Amygdala (tissue), 56 donors: ENCODE data around the gene RAG1.
"Not testable (repeated sequence)": the region's sequence is repeated elsewhere in the genome, so short reads cannot be mapped to it uniquely, and the experiment has no call there.

Experiments used
- DNase-seq, 56 donors: peaks; one replicate each; lab custom pipeline; 2025; lab: John Stamatoyannopoulos, UW

RAG1 gene

DNA sequence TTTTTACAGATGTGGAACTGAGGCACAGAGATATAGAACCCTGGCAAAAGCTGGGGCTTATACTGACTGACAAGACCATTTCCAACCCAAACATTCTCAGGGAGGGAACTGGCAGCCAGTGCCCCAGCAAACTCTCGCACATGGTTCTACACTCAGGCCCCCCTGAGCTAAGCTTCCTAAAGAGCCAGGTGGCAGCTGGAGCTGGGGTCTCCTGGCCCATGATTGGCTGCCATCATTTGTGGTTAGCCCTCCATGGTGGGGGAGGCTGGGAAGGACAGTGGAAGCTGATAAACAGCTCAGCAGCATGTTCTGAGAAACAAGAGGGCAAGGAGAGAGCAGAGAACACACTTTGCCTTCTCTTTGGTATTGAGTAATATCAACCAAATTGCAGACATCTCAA is at the start of gene RAG1:
Gene RAG1, plus strand, starts transcription at position 314 of the 400 bp plus-strand sequence. CDS start 5,298 bp downstream, outside the sequence.
- DNase-seq = no peak

DNA sequence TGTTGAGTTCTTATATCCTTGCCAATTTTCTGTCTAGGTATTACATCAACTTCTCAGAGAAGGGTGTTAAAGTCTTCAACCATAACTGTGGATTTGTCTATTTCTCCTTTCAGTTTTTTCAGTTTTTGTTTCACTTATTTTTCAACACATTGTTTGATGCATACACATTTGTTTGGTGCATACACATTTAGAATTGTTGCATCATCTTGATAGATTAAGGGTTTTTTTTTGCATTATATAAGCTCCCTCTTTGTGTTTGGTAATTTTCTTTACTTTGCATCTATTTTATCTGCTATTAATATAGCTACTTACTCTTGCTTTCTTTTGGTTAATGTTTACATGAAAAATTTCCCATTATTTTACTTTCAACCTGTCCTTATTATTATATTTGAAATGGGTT is 37.0 kb upstream of the RAG1 start:
- DNase-seq = no peak

GRCh38 chr11:36532941-36533601 is 34.7 kb upstream of the RAG1 start:
- DNase-seq = no peak

- no peak for DNase-seq
These were observed 33.4 kb upstream of the RAG1 start for GRCh38 chr11:36534276-36534840.

GRCh38 chr11:36540998-36541397 is 26.8 kb upstream of the RAG1 start:
- peak in 23 of 56 donors; percentile 1 to 64 (median 19) for DNase-seq

- DNase-seq = no peak
These were observed 17.3 kb upstream of the RAG1 start for GRCh38 chr11:36550385-36551115.

DNA sequence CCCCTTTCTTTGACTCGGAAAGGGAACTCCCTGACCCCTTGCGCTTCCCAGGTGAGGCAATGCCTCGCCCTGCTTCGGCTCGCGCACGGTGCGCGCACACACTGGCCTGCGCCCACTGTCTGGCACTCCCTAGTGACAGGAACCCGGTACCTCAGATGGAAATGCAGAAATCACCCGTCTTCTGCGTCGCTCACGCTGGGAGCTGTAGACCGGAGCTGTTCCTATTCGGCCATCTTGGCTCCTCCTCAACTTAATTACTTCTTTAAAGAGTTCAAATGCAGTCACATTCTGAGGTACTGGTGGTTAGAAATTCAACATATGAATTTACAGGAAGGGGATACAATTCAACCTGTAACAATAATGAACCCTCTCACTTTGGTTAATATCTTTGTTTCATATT is 10.4 kb upstream of the RAG1 start:
- not testable (repeated sequence) for DNase-seq

DNA sequence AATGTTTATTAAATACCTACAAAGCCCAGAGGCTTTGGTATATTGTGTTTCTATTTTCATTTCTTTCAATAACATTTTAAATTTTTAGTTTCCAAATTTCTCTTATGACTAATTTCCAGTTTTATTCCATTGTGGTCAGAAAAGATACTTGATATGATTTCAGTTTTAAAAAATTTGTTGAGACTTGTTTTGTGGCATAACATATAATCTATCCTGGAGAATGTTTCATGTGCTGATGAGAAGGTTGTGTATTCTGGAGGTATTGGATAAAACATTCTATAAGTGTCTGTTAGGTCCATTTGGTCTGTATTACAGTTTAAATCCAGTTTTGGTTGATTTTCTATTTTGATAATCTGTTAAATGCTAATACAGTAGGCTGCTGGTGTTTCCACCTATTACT is 9.8 kb upstream of the RAG1 start:
- no peak for DNase-seq

GRCh38 chr11:36558571-36559413 is 9.0 kb upstream of the RAG1 start:
- no peak for DNase-seq

- peak in 39 of 56 donors; percentile 3 to 81 (median 23) for DNase-seq
These were observed 3.3 kb upstream of the RAG1 start for GRCh38 chr11:36564376-36565030.

- DNase-seq = no peak
These were observed 2.7 kb upstream of the RAG1 start for GRCh38 chr11:36565031-36565610.

GRCh38 chr11:36566407-36567053 is 1.3 kb upstream of the RAG1 start:
- no peak for DNase-seq

DNA sequence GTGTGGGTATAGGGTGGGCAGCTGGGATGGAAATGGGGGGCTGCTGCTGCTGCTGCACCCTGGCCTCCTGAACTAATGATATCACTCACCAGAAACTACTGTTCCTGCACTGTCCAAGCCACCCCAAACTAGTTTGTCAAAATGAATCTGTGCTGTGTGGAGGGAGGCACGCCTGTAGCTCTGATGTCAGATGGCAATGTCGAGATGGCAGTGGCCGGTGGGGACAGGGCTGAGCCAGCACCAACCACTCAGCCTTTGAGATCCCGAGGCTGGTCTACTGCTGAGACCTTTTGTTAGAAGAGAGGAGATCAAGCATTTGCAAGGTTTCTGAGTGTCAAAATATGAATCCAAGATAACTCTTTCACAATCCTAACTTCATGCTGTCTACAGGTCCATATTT is 1.3 kb downstream of the RAG1 start:
- no peak for DNase-seq

DNA sequence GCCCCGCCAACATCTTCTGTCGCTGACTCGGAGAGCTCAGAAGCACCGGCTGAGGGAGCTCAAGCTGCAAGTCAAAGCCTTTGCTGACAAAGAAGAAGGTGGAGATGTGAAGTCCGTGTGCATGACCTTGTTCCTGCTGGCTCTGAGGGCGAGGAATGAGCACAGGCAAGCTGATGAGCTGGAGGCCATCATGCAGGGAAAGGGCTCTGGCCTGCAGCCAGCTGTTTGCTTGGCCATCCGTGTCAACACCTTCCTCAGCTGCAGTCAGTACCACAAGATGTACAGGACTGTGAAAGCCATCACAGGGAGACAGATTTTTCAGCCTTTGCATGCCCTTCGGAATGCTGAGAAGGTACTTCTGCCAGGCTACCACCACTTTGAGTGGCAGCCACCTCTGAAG is 6.7 kb downstream of the RAG1 start:
- no peak for DNase-seq

GRCh38 chr11:36577373-36577772 is 9.6 kb downstream of the RAG1 start:
- no peak for DNase-seq

DNA sequence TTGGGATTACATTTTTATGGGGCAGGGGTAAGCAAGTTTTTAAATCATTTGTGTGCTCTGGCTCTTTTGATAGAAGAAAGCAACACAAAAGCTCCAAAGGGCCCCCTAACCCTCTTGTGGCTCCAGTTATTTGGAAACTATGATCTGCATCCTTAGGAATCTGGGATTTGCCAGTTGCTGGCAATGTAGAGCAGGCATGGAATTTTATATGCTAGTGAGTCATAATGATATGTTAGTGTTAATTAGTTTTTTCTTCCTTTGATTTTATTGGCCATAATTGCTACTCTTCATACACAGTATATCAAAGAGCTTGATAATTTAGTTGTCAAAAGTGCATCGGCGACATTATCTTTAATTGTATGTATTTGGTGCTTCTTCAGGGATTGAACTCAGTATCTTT is 10.1 kb downstream of the RAG1 start:
- DNase-seq = no peak

DNA sequence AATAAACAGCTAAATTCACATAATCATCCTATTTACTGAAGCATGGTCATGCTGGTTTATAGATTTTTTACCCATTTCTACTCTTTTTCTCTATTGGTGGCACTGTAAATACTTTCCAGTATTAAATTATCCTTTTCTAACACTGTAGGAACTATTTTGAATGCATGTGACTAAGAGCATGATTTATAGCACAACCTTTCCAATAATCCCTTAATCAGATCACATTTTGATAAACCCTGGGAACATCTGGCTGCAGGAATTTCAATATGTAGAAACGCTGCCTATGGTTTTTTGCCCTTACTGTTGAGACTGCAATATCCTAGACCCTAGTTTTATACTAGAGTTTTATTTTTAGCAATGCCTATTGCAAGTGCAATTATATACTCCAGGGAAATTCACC is 10.7 kb downstream of the RAG1 start:
- no peak for DNase-seq

- DNase-seq = no peak
These were observed 13.7 kb downstream of the RAG1 start for GRCh38 chr11:36581536-36581935.

DNA sequence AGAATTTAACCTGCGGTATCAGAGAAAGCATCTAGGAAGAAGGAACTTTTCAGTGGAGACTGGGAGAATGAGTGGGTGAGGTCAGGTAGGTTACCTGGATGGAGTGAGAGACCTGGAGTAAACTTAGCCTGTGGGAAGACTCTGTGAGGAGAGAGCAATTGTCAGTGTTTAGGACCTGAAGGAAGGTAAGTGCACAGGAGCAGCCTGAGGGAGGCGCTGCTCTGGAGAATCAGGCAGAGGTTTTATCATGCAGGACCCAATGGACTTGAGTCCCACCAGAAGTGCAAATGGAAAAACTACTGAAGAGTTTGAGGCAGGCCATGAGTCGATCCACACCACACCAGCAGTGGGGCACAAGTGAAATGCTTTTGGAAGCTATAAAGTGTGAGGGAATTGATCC is 15.9 kb downstream of the RAG1 start:
- no peak for DNase-seq

GRCh38 chr11:36586543-36586942 is 18.7 kb downstream of the RAG1 start:
- no peak for DNase-seq
